NCI-H526 treated with DMSO at 0.1 percent for 48 hours (cell line): ENCODE measurements around the gene POLG.

Experiments
- DNase-seq: peaks from one replicate; lab custom pipeline; 2025; lab: John Stamatoyannopoulos, UW

Gene POLG

GRCh38 chr15:89370120-89370977, 35.7 kb upstream of the POLG start:
- DNase-seq = no peak

GRCh38 chr15:89369341-89369947, 34.8 kb upstream of the POLG start:
- DNase-seq = no peak

- DNase-seq = no peak
Measured at GRCh38 chr15:89368566-89369223, 34.1 kb upstream of the POLG start.

GRCh38 chr15:89367485-89368451, 33.1 kb upstream of the POLG start:
- DNase-seq = peak; percentile 84

- no peak for DNase-seq
Measured at GRCh38 chr15:89366656-89367393, 32.2 kb upstream of the POLG start.

- DNase-seq = no peak
Measured at GRCh38 chr15:89365462-89366065, 30.9 kb upstream of the POLG start.

GRCh38 chr15:89364741-89365450, 30.3 kb upstream of the POLG start:
- no peak for DNase-seq

GRCh38 chr15:89364341-89364740, 29.7 kb upstream of the POLG start:
- no peak for DNase-seq

- no peak for DNase-seq
Measured at GRCh38 chr15:89363770-89364169, 29.1 kb upstream of the POLG start.

GRCh38 chr15:89363133-89363532, 28.5 kb upstream of the POLG start:
- no peak for DNase-seq

- DNase-seq = peak; percentile 72
Measured at GRCh38 chr15:89362203-89363101, 27.8 kb upstream of the POLG start.

- peak; percentile 39 for DNase-seq
Measured at GRCh38 chr15:89361451-89362202, 27.0 kb upstream of the POLG start.

- DNase-seq = no peak
Measured at GRCh38 chr15:89360294-89360971, 25.8 kb upstream of the POLG start.

- no peak for DNase-seq
Measured at GRCh38 chr15:89359471-89360293, 25.1 kb upstream of the POLG start.

GRCh38 chr15:89358755-89359439, 24.3 kb upstream of the POLG start:
- peak; percentile 84 for DNase-seq

GRCh38 chr15:89358435-89358754, 23.8 kb upstream of the POLG start:
- DNase-seq = no peak
